CD1c-positive myeloid dendritic cell (primary cell): ENCODE results near the gene MMP28.
A peak's percentile ranks its signal among the peaks of the same experiment; 100 is the strongest.

Experiments
- DNase-seq: peaks from one replicate; pipeline ENCODE4 v3.0.0-alpha.2; 2016; ENCODE audit errors: extremely low spot score

Gene MMP28, protein sequence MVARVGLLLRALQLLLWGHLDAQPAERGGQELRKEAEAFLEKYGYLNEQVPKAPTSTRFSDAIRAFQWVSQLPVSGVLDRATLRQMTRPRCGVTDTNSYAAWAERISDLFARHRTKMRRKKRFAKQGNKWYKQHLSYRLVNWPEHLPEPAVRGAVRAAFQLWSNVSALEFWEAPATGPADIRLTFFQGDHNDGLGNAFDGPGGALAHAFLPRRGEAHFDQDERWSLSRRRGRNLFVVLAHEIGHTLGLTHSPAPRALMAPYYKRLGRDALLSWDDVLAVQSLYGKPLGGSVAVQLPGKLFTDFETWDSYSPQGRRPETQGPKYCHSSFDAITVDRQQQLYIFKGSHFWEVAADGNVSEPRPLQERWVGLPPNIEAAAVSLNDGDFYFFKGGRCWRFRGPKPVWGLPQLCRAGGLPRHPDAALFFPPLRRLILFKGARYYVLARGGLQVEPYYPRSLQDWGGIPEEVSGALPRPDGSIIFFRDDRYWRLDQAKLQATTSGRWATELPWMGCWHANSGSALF

GRCh38 chr17:35795007-35795870 is at the start of gene MMP28:
Gene MMP28, minus strand, starts transcription at chr17:35795641. Its CDS starts 264 bp downstream, at chr17:35795377.
- peak; percentile 24 for DNase-seq

DNA sequence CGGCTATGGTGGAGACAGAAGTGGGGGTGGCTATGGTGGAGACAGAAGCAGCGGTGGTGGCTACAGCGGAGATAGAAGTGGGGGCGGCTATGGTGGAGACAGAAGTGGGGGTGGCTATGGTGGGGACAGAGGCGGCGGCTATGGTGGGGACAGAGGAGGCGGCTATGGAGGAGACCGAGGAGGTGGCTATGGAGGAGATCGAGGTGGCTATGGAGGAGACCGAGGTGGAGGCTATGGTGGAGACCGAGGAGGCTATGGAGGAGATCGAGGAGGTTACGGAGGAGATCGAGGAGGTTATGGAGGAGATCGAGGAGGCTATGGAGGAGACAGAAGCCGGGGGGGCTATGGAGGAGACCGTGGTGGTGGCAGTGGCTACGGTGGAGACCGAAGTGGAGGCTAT is 49.1 kb upstream of the MMP28 start:
- DNase-seq = no peak

GRCh38 chr17:35843698-35844097 is 48.3 kb upstream of the MMP28 start:
- DNase-seq = no peak

GRCh38 chr17:35842239-35842638 is 46.8 kb upstream of the MMP28 start:
- DNase-seq = no peak

DNA sequence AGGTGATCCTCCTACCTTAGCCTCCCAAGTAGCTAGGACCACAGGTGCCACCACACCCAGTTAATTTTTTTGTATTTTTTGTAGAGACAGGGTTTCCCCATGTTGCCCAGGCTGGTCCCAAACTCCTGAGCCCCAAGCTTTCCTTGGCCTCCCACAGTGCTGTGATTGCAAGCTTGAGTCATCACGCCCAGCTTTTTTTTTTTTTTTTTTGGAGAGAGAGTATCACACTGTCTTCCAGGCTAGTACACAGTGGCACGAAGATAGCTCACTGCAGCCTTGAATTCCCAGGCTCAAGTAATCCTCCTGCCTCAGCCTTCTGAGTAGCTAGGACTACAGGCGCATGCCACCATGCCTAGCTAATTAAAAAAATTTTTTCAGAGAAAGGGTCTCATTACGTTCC is 46.1 kb upstream of the MMP28 start:
- DNase-seq = no peak

GRCh38 chr17:35841101-35841500 is 45.7 kb upstream of the MMP28 start:
- no peak for DNase-seq

DNA sequence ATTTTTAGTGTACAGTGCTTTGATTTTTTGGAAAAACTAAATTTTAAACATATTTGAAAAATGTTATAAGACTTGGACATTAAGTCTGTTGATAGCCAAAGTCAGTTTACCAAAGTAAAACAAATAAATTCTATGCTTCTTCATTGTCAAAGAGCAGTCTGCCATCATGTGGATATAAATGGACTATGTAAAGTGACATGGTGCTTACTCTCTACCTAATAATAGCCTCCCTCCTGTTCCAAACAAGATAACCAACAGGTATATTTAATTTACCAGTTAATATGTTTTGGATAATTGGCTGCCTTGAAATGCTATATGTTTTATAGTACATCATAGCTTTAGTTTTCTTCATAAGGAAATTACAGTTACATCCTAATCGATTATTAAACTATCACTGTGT is 29.8 kb upstream of the MMP28 start:
- DNase-seq = no peak

DNA sequence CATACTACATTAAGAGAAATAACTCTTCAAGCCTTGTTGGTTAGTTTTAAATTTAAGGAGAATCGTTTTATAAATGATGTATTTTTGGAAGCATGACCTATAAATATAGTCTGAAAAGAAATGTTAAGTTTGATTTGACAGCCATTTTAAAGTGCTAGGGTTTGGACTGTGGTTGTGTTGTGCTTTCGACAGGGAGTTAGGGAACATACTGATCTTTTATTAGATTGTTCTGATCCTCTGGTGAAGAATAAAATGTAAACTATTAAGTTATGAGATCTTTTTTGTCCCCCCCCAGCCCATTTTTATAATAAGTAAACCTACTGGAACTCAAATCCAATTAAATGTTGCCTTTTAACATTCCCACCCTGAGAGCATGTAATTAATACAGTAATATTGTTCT is 25.9 kb upstream of the MMP28 start:
- no peak for DNase-seq

GRCh38 chr17:35819455-35819854 is 24.0 kb upstream of the MMP28 start:
- no peak for DNase-seq

- DNase-seq = no peak
Observed at GRCh38 chr17:35817196-35817595, 21.8 kb upstream of the MMP28 start.

DNA sequence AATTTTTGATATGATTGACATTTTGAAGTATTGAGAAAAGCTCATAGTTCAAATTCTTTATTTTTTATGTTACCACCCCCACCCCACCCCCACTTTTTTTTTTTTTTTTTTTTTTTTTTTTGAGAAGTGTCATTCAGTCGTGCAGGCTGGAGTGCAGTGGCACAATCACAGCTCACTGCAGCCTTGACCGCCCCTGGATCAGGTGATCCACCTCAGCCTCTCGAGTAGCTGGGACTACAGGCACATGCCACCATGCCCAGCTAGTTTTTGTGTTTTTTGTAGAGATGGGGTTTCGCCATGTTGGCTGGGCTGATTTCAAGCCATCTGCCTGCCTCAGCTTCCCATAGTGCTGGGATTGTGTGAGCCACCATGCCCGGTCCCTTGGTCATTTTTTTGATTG is 21.3 kb upstream of the MMP28 start:
- DNase-seq = no peak

GRCh38 chr17:35812456-35812855 is 17.0 kb upstream of the MMP28 start:
- DNase-seq = no peak

GRCh38 chr17:35811759-35812158 is 16.3 kb upstream of the MMP28 start:
- DNase-seq = no peak

- no peak for DNase-seq
Observed at GRCh38 chr17:35809855-35810461, 14.5 kb upstream of the MMP28 start.

DNA sequence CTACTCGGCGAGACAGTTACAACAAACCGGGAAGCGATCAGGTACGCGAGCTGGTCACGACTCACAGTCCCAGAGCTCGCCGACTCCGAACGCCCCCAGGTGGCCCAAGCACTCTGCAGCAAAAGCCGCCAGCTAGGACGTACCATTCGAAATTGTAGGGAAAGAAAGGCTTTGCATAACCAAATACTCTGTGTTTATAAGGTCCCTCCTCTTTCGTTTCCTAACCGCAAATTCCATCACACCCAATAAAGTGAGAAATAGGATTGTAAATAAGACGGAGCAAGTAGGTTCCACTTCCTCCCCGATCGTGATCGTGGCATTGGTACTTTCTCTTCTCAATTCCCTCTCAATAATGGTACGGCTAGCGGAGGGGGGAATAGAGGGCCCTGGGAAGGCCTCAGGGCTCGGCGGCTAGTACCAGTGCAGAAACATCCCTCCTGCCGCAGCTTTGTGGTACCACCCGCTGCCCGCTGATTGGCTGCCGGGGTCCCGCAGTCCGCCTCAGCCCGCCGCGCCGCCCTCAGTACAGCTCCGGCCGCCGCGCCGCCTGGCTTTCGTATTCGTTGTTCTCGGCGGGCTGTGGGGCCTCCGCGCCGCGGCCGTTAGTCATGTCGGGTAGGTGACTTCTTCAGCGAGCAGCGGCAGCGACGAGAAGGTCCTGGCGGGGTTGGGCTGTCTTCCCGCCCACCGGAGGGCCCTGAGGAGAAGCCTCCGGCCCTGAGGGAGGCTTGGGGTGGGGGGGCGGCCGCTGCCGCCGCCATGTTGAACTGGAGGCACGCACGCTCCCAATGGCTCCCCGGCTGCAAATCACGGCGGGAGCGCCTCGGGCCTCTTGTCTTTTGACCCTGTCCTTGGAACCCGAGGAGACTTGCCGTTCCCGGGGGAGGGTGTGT is 13.8 kb upstream of the MMP28 start, which contains the start of gene TAF15:
Gene TAF15, plus strand, starts transcription at position 523 of the 893 bp plus-strand sequence. Its CDS starts 86 bp downstream, at position 609.
- peak; percentile 98 for DNase-seq

DNA sequence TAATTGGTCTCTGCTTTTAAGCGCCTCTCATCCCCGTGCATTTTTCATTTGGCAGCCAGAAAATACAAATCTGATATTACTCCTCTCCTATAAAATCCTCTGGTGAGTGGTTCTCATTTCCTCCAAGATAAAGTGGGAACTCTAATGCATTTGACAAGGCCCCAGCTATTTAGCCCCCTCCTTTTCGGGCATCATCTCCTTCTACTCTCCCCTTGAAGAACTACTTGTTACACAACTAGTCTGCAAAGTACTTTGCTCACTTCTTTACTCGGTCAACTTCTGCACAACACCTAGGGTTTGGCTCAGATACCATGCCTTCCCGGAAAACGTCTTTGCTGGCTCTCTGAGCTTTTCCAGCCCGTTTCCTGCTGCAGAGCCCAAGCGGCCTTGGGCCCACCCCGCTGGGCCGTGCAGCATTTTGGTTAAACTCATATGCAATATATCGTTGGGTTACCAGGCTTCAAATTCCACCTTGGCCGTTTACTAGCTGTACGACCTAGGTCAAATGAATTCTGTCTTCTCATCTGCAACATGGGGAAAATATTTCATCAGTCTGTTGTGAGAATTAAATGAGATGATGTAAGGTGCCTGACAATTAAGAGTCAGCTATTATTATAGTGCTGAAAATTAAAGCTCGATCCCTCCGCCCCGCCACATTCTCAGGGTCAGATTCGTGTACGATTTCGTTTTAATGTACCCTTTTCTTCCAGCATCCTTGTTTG is 13.0 kb upstream of the MMP28 start:
- no peak for DNase-seq

DNA sequence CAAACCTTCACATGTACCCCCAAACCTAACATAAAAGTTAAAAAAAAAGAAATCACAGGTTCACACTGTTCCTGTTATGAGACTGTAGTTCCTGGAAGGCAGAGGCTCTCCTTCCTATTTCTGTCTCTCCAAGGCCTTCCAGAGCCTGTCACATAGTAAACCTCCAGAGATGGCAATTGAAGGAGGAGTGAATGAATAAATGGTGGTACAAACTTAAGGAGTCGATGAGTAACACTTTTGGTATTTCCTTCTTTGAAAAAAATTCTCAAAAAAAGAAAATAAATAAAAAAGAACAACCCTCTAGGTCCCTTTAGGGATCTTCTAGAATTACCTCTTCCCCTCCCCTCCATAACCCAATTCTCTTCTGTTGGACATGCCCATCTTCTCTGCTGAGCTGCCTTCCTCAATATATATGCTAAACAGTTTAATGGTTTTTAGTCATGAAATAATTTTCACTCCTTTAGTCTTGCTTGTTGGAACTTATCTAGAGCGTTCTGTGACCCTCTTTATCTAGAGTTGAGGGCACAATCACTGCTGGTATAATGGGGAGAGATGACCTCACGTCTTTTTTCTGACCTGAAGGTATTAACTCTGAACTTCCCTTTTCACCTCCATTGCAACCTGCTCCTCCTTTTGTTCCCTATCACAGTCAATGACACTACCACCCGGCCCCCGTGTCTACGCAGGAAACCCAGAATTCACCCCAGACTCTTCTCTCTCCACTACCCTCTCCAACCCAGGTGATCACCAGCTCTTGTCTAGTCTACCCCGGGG is 12.1 kb upstream of the MMP28 start:
- DNase-seq = no peak

- peak; percentile 79 for DNase-seq
Observed at GRCh38 chr17:35804658-35805192, 9.3 kb upstream of the MMP28 start.

DNA sequence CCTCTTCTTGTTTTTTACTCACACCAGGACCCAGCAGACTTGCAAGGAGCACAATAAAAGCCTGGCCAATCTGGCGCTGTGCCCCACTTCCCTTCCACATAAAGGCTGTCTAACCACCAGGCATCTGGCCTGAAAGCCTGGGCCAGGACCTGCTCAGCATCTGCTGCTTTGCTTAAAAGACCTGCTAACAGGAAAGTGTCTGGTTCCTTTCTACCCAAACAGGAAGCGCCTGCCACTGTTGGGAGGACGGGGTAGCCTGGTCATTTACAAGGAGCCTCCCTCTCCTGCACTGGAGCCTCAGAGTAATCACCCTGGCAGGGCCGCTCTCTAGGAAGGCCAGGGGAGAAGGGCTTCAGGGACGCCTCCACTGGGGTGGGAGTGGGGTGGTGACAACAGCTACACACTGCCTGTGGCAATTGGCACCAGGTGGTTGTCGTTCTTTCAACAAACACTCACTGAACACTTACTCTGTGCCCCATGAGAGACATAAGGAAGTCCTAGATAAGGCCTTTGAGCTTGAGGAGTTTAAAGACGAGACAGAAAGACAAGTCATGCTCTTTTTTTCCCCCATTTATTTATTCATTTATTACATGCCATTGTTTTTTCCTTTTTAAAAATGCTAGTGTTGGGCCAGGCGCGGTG is 6.3 kb upstream of the MMP28 start:
- DNase-seq = peak; percentile 25
